ENCODE results near the gene AFF1. TPM values are rescaled to one million over a fixed set of nuclear protein-coding genes. Genes with fewer than 3 reads are reported as not detected.
"Not testable (repeated sequence)": the region's sequence is repeated elsewhere in the genome, so short reads cannot be mapped to it uniquely, and the experiment has no call there.

AFF1 gene
- total RNA-seq, 1 donor from 2014 or later = 63.4 TPM

DNA sequence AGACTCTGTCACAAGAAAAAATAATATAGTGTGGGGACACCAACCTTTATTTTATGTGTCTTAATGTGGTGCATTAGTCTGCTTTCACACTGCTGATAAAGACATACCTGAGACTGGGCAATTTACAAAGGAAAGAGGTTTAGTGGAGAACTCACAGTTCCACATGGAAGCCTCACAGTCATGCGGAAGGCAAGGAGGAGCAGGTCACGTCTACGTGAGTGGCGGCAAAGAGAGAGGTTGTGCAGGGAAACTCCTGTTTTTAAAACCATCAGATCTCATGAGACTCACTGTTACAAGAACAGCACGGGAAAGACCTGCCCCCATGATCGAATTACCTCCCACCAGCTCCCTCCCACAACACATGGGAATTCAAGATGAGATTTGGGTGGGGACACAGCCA, 130.2 kb downstream of the AFF1 start:
- intact Hi-C loops (cut with DNase I) = no loop called here
- no peak for DNase-seq (ENCODE audit: low spot score)

DNA sequence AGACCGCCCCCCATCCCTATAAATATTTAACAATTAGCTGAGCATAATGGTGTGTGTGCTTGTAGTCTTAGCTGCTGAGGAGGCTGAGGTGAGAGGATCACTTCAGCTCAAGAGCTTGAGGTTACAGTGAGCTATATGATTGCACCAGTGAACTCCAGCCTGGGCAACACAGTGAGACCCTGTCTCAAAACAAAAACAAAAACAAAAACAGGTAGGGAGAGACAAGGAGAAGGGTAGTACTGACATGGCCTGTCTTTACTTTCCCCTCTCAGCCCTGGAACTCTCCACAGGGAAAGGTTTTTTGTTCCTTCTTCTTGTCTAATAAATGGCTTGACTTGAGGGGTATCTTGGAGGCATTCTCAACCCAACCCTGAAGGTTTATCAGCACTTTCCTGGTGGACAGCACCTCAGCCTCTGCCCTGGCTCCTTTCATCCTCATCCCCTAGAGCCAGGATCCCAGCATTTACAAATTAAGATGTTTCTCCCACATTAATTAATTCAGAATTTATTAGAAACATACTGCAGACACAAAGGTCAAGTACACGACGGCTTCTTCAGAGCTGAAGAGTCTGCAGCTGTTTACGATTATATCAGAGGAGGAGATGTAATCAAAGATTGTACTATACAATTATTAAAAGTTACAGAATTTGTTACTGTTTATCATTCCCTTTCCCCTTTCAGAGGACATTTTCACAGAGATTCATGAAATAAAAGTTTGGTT, 131.8 kb downstream of the AFF1 start:
- DNase-seq (ENCODE audit: low spot score) = no peak
- intact Hi-C loops (cut with DNase I) = no loop called here

DNA sequence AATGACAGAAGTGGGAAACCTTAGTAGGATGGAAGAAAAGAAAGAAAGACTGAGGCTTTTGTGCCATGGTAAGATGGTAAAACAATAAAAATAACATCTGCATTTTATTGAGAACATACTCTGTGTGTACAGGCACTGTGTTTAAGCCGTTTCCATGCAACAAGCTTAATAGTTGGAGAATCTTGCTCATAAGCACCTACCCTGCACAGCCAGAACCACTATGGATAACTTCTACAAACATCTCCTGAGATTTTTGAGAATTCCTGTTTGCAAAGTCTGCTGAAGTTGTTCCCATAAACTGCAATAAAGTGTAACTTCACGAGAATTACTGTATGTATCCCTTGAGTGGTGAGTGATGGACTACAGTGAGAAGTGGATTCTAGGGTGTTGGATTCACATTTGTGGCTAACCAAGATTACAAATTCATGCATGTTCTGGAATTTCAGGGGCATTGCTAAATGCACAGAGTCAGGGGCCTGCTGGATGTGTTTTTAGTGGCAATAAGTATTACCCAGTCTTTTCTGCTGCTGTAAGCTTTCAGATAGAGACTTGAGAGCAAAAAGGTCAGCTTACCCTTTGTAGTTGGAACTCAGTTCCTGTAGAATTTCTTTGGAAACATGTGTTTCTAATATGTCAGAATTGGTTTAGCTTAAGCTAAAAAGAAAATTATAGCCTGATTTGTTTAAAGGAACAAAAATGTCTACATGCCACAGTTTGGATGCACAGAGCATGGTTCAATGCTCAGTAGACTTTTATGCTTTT, 132.5 kb downstream of the AFF1 start:
- intact Hi-C loops (cut with DNase I) = no loop called here
- no peak for DNase-seq (ENCODE audit: low spot score)

DNA sequence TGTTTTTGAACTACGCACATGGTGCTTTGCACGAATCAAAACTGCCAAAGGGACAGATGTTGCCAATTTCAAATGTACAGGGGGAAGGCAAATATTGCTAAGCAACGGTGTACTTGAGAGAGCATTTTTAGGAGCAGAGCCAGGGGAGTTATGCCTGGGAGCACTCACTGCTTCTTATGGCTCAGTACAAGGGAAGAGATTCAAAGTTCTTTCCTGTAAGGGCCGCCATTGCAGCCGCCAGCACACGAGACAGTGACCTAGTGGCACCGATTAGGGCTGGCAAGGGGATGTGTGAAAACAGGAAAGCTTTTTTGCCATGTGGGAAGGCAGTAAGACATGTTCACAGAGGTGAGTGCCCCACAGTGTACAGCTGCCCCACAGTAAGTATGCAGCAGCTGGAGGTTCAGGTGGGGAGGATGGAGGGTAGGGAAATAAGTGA, 133.8 kb downstream of the AFF1 start:
- no peak for DNase-seq (ENCODE audit: low spot score)
- intact Hi-C loops (cut with DNase I) = no loop called here

- intact Hi-C loops (cut with DNase I) = no loop called here
- DNase-seq (ENCODE audit: low spot score) = no peak
Observed at GRCh38 chr4:87069037-87069742, 134.4 kb downstream of the AFF1 start.

DNA sequence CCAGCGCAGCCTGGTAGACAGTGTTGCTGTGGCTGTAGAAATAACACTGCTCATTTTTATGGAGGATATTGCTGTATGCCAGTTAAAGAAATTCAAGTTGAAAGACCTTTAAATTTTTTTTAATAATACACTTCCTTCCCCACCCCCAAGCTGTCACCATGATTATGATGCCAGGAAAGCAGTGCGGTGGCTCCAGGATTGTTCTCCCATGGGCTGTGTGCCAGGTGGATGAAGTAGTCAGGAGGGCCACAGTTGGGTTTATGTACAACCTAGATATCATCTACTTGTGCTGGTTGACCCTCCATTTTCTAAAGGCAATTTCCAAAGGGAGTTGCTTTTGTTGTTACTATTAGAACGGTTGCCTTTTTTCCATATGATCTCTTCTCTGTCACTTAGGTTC, 136.6 kb downstream of the AFF1 start:
- DNase-seq (ENCODE audit: low spot score) = no peak
- intact Hi-C loops (cut with DNase I) = no loop called here

DNA sequence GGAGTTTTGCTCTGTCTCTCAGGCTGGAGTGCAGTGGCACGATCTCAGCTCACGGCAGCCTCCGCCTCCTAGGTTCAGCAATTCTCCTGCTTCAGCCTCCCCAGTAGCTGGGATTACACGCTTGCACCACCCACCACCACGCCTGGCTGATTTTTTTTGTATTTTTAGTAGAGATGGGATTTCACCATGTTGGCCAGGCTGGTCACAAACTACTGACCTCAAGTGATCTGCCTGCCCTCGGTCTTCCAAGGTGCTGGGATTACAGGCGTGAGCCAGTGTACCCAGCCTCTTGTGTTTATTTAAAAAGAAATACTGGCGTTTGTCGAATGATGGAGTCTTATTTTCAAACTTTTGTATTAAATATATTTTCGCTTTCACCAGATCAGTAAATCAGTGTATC, 137.7 kb downstream of the AFF1 start:
- intact Hi-C loops (cut with DNase I); DNase-seq (ENCODE audit: low spot score): not testable (repeated sequence)

GRCh38 chr4:87073199-87074120, 138.6 kb downstream of the AFF1 start:
- DNase-seq (ENCODE audit: low spot score) = no peak
- intact Hi-C loops (cut with DNase I) = no loop called here

DNA sequence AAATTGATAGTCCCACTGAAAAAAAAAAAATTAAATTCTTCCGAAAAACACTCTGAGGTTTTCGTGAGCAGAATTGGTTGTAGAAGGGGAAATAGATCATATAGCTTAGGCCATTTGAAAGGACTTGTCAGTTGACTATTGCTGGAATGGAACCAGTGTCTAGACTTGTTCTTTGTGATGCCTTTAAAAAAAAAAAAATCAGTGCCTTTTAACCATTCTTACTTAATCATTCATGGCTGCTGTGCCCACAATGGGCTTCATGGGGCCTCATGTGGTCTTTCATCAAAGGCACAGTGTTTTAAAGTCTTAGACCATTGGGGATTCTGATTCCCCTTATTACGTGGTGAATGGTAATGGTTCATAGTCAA, 139.3 kb downstream of the AFF1 start:
- intact Hi-C loops (cut with DNase I) = no loop called here
- DNase-seq (ENCODE audit: low spot score) = no peak

DNA sequence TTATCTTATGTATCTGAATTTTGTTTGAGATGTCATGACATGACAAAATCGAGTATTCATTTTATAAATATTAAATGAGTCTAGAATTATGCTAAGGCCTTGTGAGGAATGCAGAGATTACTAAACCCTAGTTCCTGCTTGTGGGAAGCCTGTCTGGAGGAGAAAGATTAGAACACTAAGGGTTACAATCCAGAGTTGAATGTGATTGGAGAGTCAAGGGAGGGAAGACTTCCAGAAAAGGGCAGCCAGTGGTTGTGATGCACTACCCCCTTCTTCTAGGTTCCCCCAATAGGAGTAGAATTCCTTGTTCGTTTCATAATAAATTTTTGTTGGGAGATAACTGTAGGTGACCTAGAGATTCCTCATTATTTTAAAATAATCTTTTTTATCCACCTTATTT, 141.1 kb downstream of the AFF1 start:
- intact Hi-C loops (cut with DNase I) = no loop called here
- no peak for DNase-seq (ENCODE audit: low spot score)

- intact Hi-C loops (cut with DNase I) = no loop called here
- no peak for DNase-seq (ENCODE audit: low spot score)
Observed at GRCh38 chr4:87076690-87077358, 142.0 kb downstream of the AFF1 start.

DNA sequence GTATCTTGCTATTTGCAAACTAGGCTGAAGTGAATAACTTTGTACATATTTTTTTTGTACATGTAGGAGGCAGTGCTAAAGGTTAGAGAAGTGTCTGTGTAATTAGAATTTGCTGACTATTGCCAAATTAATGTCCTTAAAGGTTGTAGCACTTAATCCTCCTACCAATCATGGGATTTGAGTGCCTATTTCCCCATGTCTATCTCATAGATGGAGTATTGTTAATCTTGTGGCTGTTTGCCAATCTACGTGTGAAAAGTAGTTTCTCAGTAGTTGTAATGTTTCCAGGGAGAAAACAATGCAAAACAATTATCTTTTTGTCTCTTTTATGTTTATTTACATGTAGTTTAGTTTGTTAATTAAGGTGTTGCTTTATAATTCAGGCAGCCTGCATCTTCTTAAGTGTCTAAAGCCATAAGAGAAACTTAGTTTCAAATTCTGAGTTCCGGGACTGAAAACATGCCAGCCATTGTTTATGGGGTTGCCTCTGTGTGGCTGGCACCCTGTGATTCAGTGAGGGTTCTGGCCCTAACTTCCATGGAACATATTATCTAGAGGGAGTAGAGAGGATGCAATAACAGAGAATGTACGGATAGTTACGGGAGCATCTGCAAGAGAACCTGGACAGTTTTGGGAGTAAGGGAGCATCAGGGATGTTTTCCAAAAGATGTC, 143.2 kb downstream of the AFF1 start:
- DNase-seq (ENCODE audit: low spot score) = no peak
- intact Hi-C loops (cut with DNase I) = loop anchor here (1.0 to 2.0 kb wide), 4 partner anchors 23 to 72 kb away; no protein-coding TSS in a partner anchor

DNA sequence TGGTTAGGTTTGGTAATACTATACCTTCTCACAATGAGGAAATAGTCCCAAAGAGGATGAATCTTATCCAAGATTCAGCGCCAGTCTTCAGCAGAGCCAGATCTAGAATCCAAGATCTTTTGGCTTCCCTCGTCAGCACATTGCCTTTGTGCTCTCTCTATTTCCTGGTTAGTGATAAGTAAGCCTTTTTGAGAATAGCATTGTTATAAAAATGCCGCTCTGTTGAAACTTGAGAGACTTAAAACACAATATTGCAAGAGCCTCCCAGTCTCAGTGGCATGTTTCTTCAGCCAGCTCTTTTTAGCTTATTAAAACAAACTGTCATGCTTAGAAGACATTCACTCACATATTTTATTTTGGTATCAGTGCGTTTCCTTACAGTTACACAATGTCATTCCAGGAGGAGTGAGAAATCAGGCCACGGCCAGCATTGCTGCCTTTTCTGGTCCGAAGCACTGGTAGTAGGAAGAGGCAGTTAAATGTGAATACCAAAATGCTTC, 144.2 kb downstream of the AFF1 start:
- DNase-seq (ENCODE audit: low spot score) = no peak
- intact Hi-C loops (cut with DNase I) = loop anchor here (1.0 to 2.0 kb wide), 4 partner anchors 24 to 73 kb away; no protein-coding TSS in a partner anchor

GRCh38 chr4:87079967-87080366, 145.2 kb downstream of the AFF1 start:
- intact Hi-C loops (cut with DNase I) = loop anchor here (2.0 kb wide), 3 partner anchors 25 to 41 kb away; no protein-coding TSS in a partner anchor
- no peak for DNase-seq (ENCODE audit: low spot score)

- DNase-seq (ENCODE audit: low spot score) = no peak
- intact Hi-C loops (cut with DNase I) = no loop called here
Observed at GRCh38 chr4:87080462-87080861, 145.7 kb downstream of the AFF1 start.

DNA sequence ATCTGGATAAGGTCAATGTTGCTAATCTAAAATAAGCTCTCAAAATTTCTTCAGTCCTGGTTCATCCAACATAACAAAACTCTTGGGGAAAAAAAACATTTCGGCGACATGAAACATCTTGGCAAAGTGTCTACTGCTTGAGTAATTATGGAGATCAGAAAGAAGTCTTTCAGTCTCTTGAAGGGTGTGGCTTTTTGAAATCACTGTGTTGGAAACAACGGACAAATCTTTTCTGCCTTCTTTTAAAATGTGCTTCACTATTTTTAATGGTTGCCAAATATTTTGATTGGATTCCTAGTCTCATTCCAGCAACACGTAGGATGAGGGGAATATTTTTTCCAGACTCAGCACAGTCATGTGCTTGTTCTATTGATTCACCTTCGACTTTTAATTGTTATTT, 147.0 kb downstream of the AFF1 start:
- intact Hi-C loops (cut with DNase I) = no loop called here
- no peak for DNase-seq (ENCODE audit: low spot score)

GRCh38 chr4:87085732-87086131, 150.9 kb downstream of the AFF1 start:
- intact Hi-C loops (cut with DNase I); DNase-seq (ENCODE audit: low spot score): not testable (repeated sequence)

DNA sequence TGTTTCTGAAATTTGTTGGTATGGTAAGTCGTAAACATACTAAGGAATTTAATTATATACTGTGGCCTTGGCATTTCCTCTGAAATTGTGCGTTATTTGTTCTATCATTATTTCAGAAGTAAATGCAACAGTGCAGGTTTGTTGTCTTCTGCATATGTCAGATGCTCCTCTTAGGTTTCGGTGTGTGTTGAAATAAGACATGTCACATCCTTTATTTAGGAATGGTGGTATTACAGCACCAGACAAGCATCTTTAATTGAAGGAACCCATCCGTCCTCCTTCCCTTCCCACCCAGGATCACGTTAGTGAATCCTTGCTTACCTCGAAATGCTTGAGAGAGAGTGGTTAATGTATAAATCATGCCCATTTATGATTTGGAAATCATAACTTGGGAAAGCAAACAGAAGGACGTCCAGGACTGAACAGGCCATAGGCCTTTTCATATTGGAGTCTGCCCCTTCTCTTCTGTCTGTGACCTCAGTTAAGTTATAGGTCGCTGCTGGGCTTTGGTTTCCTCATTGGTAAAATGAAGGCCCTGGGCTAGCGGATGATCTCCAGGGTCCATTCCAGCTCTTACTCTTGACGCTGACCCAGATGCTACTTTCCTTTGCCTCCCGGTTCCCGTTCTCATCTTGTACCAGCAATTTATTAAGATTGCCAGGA, 151.5 kb downstream of the AFF1 start:
- DNase-seq (ENCODE audit: low spot score) = no peak
- intact Hi-C loops (cut with DNase I) = no loop called here
